GM12872 (cell line): ENCODE measurements around the gene CCDC82.

ENCODE experiments used
- CTCF ChIP-seq: IDR thresholded peaks from 3 replicates; pipeline ENCODE4 v1.5.1; 2011; ENCODE audit warnings: low read depth, mild to moderate bottlenecking, low read length, moderate library complexity; ENCODE audit not compliant: insufficient read depth

The CCDC82 gene

GRCh38 chr11:96332126-96332771 lies 57.5 kb downstream of the CCDC82 start:
- TF ChIP-seq CTCF = no peak

GRCh38 chr11:96331699-96332116 lies 58.0 kb downstream of the CCDC82 start:
- no peak for TF ChIP-seq CTCF

GRCh38 chr11:96330511-96330859 lies 59.2 kb downstream of the CCDC82 start:
- no peak for TF ChIP-seq CTCF

GRCh38 chr11:96329855-96330510 lies 59.7 kb downstream of the CCDC82 start:
- TF ChIP-seq CTCF = no peak

GRCh38 chr11:96329419-96329818 lies 60.3 kb downstream of the CCDC82 start:
- no peak for TF ChIP-seq CTCF

GRCh38 chr11:96328395-96329010 lies 61.2 kb downstream of the CCDC82 start:
- TF ChIP-seq CTCF = no peak

GRCh38 chr11:96326959-96327358 lies 62.8 kb downstream of the CCDC82 start:
- TF ChIP-seq CTCF = no peak
